Motor neuron (in vitro differentiated cells): ENCODE results near the gene KIF12. TPM values are rescaled to one million over a fixed set of nuclear protein-coding genes. Genes with fewer than 3 reads are reported as not detected.
"Not testable (repeated sequence)": the region's sequence is repeated elsewhere in the genome, so short reads cannot be mapped to it uniquely, and the experiment has no call there.

Experiments used
- ATAC-seq, 8 experiments: fragments of 200-7000 bp; cut with Tn5 transposase; replicated peaks in 6 of 8; 2 replicates each; pipeline ENCODE4 v1.8.0; 2021; ENCODE audit warnings: mild to moderate bottlenecking in 8 of 8, moderate library complexity in 8 of 8
- H3K27ac ChIP-seq, 2 donors: fragments of 250-450 bp; sonication (Bioruptor Pico); 2 replicates each; pipeline ENCODE4 v1.9.0; 2021; ENCODE audit warnings: antibody characterized with exemption in 2 of 2, mild to moderate bottlenecking in 2 of 2, moderate library complexity in 1 of 2
- H3K4me1 ChIP-seq, 2 donors: fragments of 250-450 bp; sonication (Bioruptor Pico); replicated peaks in 1 of 2; 2 replicates each; pipeline ENCODE4 v1.6.1; 2021; ENCODE audit warnings: antibody characterized with exemption in 2 of 2, mild to moderate bottlenecking in 2 of 2, moderate library complexity in 1 of 2
- H3K4me3 ChIP-seq, 5 donors: fragments of 250-450 bp; sonication (Bioruptor Pico); 2 replicates each; pipeline ENCODE4 v1.9.0; 2021; ENCODE audit warnings: antibody characterized with exemption in 5 of 5, mild to moderate bottlenecking in 5 of 5, moderate library complexity in 4 of 5
- WGBS, 10 experiments: fragments of 450-650 bp; shearing (Covaris generic); methylation state at CpG; one replicate each; pipeline ENCODE4 v1.0.0; 2022; 5-methylcytosine and 5-hydroxymethylcytosine counted together
- in situ Hi-C, 9 experiments: fragments of 400-800 bp; cut with MboI; loops; one replicate each; pipeline ENCODE4 v1.15.0; 2021; ENCODE audit warnings: low sequenced_read_pairs in 9 of 9, low pct_unique_long_range_greater_than_20kb in 2 of 9; ENCODE audit not compliant: unreplicated experiment in 9 of 9
- total RNA-seq, 8 experiments: library from RNA; unstranded; fragments of 300-600 nt; gene quantifications; 2 replicates each; pipeline versions ENCODE4 v1.2.3 to v1.2.4, GENCODE V29; 2022

Gene KIF12
- total RNA-seq, 8 experiments from 2014 or later, result 0.46 to 2.0 (median 0.96) TPM; not detected in 3

DNA sequence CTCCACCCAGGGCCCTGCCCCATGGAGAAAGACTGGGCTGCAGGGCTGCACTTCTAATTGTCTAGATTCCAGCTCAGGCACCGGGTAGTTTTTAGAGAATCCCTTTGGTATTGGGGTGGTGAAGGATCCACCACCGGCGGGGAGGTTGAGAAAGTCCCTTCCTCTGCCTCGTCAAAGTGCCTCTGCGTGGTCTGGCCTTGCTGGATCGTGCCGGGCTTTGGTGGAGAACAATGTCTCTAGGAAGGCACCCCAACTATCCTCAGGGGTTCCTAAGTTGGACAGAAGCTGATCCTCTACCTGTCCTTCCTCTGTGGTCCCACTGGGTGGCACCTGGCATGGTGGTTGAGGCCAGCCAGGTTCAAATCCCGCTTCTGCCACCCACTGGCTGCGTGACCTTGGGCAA, 13.7 kb downstream of the KIF12 start:
- no peaks in the 10 kb centered on the region for H3K4me1 ChIP-seq
- H3K4me3 ChIP-seq, result no peak overlapping the region
- H3K27ac ChIP-seq, result no peak overlapping the region
- in situ Hi-C loops, result loop anchor here in 4 of 9 experiments (10.0 to 25.0 kb wide), 2 partner anchors 202 to 209 kb away; no protein-coding TSS in a partner anchor
- WGBS, 10 experiments, result 65 to 90% (median 80%) methylated on average over 2 to 5 of the region's 9 CpGs; no CpG with 5 or more reads in 5 of the 10 experiments
- ATAC-seq, result no peak

DNA sequence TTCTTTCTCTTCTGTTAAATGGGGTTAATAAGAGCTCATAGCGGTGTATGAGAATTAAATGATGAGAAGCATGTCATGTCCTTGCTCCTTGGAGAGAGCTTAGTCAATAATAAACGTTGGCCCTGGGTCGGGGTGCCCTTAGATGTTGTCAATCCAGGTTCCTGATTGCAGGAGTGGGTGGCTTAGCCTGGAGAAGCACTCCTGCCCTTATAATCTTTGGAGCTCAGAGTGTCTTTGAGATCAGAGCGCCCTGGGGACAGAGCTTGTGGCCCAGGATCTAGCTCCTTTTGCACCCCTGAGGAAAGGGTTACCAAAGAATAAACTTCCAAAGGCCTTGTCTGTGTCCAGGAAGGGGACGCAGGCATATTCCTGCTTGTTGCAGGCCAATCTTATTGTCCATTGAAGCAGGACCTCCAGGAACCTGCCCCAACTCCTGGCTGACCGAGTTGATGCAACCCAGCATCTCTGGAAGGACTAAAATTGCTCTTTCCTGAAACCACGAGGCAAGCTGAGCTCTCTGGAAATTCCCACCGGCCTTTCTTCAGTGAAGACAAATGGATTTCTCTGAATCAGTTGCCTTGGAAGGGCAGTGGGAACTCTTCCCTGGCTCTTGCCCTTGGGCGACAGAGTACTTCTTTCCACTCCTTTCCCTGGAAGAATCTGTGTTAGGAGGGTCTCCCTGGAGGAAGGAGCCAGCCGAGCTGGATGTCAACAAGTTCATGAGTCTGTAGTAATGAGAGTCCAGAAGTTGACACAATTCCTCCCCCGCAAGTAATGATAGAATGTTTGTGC, 14.6 kb downstream of the KIF12 start:
- no peak overlapping the region for H3K27ac ChIP-seq
- H3K4me3 ChIP-seq, result no peak overlapping the region
- H3K4me1 ChIP-seq, result no peaks in the 10 kb centered on the region
- WGBS, 10 experiments, result 20 to 100% (median 76%) methylated on average over 1 to 6 of the region's 11 CpGs; no CpG with 5 or more reads in 1 of the 10 experiments
- in situ Hi-C loops, result loop anchor here in 4 of 9 experiments (10.0 to 25.0 kb wide), 2 partner anchors 203 to 210 kb away; no protein-coding TSS in a partner anchor
- no peak for ATAC-seq

DNA sequence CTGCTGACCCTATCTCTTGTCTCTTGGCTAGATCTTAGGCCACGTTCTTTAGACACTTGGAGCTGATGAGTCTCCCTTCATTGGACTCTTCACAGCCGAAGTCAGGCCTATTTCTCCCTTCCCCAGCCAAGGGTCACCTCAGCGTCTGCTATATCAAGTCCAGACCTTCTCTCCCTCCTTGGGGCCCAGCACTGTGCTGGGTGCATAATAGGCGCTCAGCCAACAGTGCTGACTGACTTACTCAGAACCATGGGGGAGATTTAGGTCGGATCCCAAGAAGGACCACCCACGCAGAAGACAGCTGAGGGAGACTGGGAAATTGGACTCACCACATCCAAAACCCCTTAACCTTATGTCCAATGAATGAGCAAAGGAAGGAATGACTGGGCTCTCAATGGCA, 15.4 kb downstream of the KIF12 start:
- no peaks in the 10 kb centered on the region for H3K4me1 ChIP-seq
- ATAC-seq, result no peak
- H3K27ac ChIP-seq, result no peak overlapping the region
- in situ Hi-C loops, result loop anchor here in 4 of 9 experiments (10.0 to 25.0 kb wide), 2 partner anchors 204 to 211 kb away; no protein-coding TSS in a partner anchor
- 58 to 100% (median 86%) methylated on average over 1 to 4 of the region's 6 CpGs; no CpG with 5 or more reads in 2 of the 10 experiments for WGBS, 10 experiments
- H3K4me3 ChIP-seq, result no peak overlapping the region

DNA sequence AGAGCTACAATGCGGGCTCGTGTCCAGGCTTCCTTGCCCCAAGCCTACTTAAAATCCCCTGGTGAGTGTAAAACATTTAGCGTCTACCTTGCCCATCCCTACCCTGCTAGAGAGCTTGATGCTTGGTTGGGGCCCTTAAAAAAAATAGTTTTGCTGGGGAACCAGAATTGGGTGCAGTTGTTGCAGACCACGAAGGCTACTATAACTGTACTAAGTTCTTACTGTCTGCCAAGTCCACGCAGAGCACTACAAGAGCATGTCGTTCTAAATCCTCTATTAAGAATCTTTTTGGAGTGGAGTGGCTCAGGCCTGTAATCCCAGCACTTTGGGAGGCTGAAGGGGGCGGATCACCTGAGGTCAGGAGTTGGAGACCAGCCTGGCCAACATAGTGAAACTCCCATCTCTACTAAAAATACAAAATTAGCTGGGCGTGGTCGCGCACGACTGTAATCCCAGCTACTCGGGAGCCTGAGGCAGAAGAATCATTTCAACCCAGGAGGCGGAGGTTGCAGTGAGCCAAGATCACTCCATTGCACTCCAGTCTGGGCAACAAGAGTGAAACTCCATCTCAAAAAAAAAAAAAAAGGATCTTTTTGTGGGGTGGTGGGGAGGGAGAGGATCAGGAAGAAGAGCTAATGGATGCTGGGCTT, 16.2 kb downstream of the KIF12 start:
- H3K4me1 ChIP-seq, H3K27ac ChIP-seq, H3K4me3 ChIP-seq: not testable (repeated sequence)
- peak in 6 of 8 experiments; percentile 20 to 59 (median 41) for ATAC-seq
- 0 to 86% (median 60%) methylated on average over 1 to 9 of the region's 13 CpGs; no CpG with 5 or more reads in 1 of the 10 experiments for whole genome bisulfite sequencing, 10 experiments
- in situ Hi-C loops, result loop anchor here in 4 of 9 experiments (10.0 to 25.0 kb wide), 2 partner anchors 204 to 212 kb away; no protein-coding TSS in a partner anchor

DNA sequence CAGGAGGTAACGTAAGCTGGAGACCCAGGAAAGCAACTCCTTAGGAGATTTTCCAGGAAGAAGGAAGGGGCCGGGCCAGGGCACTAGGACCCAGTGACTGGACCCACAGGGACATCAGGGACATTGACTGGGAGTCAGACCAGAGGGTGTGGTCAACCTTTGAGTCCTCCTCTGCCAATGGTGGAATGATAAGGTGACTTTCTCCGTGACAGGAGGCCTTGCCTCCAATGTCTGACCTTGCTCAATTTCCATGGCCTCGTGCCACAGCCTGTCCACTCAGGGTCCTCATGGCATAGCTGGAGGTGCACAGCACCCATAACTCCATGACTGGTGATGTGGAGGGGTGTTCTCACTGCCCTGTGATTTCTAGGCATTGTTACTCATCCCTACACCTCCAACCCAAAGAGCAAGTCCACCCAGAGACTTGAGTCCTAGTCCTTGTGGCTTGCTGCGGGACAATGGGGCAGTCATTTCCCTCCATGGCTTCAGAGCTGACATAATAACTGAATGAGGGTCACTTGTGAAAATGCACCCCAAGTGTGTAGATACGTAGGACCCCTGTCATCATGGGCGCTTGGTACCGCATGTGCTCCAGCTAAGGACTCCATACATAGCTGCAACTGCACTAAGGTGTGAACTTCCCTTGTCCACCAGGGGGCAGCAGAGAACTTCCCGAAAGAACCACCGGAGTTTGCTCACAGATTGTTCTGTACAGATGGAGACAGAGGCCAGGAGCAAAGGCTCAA, 16.9 kb downstream of the KIF12 start:
- in situ Hi-C loops, result loop anchor here in 4 of 9 experiments (10.0 to 25.0 kb wide), 2 partner anchors 205 to 213 kb away; no protein-coding TSS in a partner anchor
- 0 to 100% (median 67%) methylated on average over 2 to 4 of the region's 10 CpGs; no CpG with 5 or more reads in 5 of the 10 experiments for WGBS, 10 experiments

DNA sequence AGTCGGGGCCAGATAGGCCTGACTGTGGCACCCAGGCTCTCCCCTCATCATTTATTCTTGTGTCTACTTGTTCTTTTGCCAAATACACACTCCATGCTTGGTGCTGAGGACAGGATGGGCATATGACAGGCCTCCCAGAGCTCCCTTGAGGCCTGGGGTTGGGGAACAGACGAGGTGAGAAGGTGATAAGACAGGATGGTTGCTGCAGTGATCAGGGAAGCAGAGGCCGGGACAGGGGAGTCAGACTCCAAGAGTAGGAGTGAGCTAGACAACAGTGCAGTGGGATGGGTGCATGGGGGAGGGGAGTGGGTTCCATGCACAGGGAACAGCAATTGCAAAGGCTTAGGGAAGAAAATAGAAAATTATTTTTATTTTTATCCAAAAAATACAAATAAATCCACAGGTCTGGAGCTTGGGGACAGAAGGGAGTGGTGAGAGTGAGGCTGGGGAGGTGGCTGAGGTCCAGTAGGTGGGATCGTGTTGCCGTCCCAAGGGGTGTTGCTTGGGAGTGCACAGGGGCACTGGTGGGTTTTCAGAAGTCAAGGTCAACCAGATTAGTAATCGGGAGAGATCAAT, 17.6 kb downstream of the KIF12 start:
- Histone ChIP-seq H3K27ac (no peak overlapping the region), H3K4me3 (no peak overlapping the region), H3K4me1 (peaks cover 0 to 2% of the 10 kb centered on the region in 2 donors)
- WGBS, 10 experiments, result 35 to 93% (median 60%) methylated on average over 1 to 3 of the region's 6 CpGs; no CpG with 5 or more reads in 3 of the 10 experiments
- no peak for ATAC-seq
- in situ Hi-C loops, result loop anchor here in 4 of 9 experiments (10.0 to 25.0 kb wide), 2 partner anchors 206 to 213 kb away; no protein-coding TSS in a partner anchor

More for the DNA sequence above, 16.9 kb downstream of the KIF12 start:
- Histone ChIP-seq H3K4me3 (no peak overlapping the region), H3K27ac (no peak overlapping the region), H3K4me1 (peaks cover 0 to 2% of the 10 kb centered on the region in 2 donors)
- ATAC-seq, result peak; percentile 96 to 99 (median 98)

DNA sequence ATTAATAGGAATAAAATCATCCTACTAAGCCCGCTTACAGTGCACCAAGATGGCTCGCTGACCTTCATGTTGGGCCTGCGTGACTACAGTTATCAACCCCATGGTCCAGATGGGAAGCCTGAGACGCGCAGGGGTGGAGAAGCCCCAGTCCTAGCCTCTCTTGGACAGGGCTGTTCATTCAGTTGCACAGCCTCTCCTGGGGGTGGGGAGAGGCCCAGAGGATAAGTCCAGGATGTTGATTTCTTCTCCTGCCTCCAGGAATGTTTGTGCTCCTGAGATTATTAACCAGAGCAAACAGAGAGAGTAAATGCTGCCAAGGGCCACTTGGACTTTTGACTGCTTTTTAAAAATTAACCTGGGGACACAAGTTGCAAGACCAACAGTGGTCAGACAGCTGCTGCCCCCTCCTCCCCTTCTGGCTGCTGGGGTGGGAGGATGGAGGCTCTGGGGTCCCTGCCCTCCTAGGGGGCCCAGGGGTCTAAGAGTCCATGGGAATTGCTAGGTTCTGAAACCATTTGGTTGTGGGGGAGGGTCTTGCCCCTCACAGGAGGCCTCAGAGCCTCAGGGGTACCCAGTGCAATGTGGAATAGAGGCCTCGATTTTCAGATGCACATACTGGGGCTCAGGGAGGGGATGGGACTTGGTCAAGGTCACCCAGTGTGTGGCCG, 18.2 kb downstream of the KIF12 start:
- ATAC-seq, result no peak
- no peak overlapping the region for H3K4me3 ChIP-seq
- in situ Hi-C loops, result loop anchor here in 4 of 9 experiments (10.0 to 25.0 kb wide), 2 partner anchors 206 to 214 kb away; no protein-coding TSS in a partner anchor
- no peak overlapping the region for H3K27ac ChIP-seq
- H3K4me1 ChIP-seq, result peaks cover 0 to 2% of the 10 kb centered on the region in 2 donors
- 60 to 100% (median 87%) methylated on average over 1 to 6 of the region's 7 CpGs; no CpG with 5 or more reads in 2 of the 10 experiments for WGBS, 10 experiments

DNA sequence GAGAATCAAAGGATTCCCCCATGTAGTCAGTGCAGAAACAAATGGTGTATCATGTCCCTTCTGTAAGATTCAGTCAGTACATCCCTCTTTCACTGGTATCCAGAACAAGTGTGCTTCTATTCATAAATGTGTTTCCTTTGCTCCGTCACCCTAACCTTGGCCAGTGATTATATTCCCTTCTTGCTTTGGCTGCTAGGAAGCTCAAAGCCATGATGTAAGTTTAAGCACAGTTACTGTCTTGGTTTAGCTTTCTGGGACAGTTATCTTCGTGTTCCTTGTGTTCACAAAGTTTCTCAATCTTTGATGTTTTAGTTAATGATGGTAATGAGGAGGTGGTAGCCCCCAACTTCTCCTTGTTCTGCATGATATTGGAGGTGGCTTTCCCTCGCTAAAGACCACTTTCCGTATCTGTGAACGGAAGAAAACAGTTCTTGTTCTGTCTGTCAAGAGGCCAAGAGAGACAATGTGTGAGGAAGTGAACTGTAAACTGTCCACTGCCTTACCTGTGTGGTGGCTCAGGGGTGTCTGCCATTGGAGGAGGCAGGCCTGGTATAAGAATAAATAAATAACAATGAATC, 18.8 kb downstream of the KIF12 start:
- peaks cover 0 to 2% of the 10 kb centered on the region in 2 donors for H3K4me1 ChIP-seq
- 38 to 100% (median 76%) methylated on average over 1 to 5 of the region's 5 CpGs; no CpG with 5 or more reads in 1 of the 10 experiments for WGBS, 10 experiments
- H3K27ac ChIP-seq, result no peak overlapping the region
- H3K4me3 ChIP-seq, result no peak overlapping the region
- ATAC-seq, result no peak
- in situ Hi-C loops, result loop anchor here in 4 of 9 experiments (10.0 to 25.0 kb wide), 2 partner anchors 207 to 215 kb away; no protein-coding TSS in a partner anchor

DNA sequence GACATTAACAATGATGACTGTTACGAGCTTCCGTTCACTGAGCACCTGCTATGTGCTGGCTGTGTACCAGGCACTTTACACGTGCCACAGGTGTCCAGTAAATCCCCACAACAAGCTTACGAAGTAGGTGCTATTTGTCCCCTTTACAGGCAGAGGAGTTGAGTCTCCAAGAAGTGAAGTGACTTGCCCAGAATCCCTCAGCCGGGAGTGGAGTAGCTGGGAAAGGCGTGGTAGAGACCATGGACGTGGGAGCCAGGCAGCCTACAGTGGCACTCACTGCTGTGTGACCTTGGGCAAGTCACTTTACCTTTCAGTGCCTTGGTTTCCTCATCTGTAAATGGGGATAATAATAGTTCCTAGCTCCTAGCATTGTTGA, 20.3 kb downstream of the KIF12 start:
- ATAC-seq, result no peak
- H3K4me1 ChIP-seq, result peaks cover 0 to 2% of the 10 kb centered on the region in 2 donors
- H3K4me3 ChIP-seq, result no peak overlapping the region
- no peak overlapping the region for H3K27ac ChIP-seq
- WGBS, 10 experiments, result 20 to 100% (median 90%) methylated on average over 2 to 5 of the region's 7 CpGs; no CpG with 5 or more reads in 1 of the 10 experiments
- in situ Hi-C loops, result loop anchor here in 3 of 9 experiments (25.0 kb wide), 1 partner anchor 209 kb away; no protein-coding TSS in a partner anchor

DNA sequence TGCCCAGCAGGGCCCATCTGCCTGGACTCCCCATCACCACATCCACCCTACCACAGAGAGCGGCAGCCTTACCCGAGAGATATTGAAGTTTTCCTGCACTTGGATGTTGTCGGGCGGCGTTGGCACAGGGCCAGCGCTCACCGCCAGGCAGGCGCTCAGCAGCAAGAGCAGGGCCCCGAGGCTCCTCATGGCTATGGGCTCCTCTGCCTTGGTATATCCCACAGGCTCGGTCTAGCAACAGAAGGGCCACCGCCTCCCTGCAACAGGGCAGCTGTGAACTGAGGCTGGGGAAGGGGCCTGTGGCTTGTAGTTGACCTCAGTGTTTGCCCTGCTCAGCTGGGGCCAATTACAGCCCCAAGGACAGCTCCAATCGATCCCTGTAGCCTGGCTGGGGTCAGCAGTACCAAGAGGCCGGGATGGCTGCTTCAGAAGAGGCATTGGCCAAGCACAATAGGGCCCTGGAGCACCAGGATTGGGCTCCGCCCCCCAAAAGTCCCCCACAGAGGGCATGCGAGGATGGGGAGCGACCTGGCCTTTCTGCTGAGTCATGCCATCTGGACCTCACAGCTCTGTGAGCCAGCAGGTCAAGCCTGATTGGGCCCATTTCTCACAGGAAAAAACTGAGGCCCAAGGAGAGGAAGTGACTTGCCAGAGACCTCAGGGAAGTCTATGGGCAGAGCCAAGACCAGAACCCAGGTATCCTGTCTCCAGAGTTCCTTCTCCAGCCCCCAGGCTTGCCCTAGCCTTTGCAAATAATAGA, 20.9 kb downstream of the KIF12 start, which contains the start of gene AMBP:
Gene AMBP, minus strand, starts transcription at position 280 of the 760 bp plus-strand sequence. Its CDS starts 91 bp downstream, at position 189.
- ATAC-seq, result no peak

More for the DNA sequence above, 20.9 kb downstream of the KIF12 start, which contains the start of gene AMBP:
- in situ Hi-C loops, result loop anchor here in 3 of 9 experiments (25.0 kb wide), 1 partner anchor 209 kb away; no protein-coding TSS in a partner anchor
- Histone ChIP-seq H3K4me3 (no peak within 1 kb of the TSS), H3K4me1 (peaks cover 0 to 2% of the 10 kb centered on the region in 2 donors), H3K27ac (no peak within 1 kb of the TSS)
- 20 to 100% (median 45%) methylated on average over 1 to 6 of the region's 16 CpGs; no CpG with 5 or more reads in 5 of the 10 experiments for WGBS, 10 experiments
